HepG2 (cell line): Measurements from ENCODE around the gene CREBBP. TPM values are rescaled to one million over a fixed set of nuclear protein-coding genes. Genes with fewer than 3 reads are reported as not detected.
A peak's percentile ranks its signal among the peaks of the same experiment; 100 is the strongest.
"Not testable (repeated sequence)": the region's sequence is repeated elsewhere in the genome, so short reads cannot be mapped to it uniquely, and the experiment has no call there.

Source experiments
- ATAC-seq: fragments of 200-7000 bp; cut with Tn5 transposase; 3 replicates; pipeline ENCODE4 v1.9.1; 2020; ENCODE audit warnings: mild to moderate bottlenecking, moderate library complexity
- BruUV-seq: library from RNA; stranded (reverse); fragments of 400-500 nt; replicated peaks from 2 replicates; lab custom pipeline; 2021; lab: Mats Ljungman, UMichigan
- CTCF ChIA-PET: fragments of 300-600 bp; formaldehyde crosslinking; extraction: SDS; loops from one replicate; lab custom pipeline; 2021; ENCODE audit warnings: low total read pairs, inconsistent platforms, low intra/inter-chr PET ratio; lab: Yijun Ruan, JAX
- POLR2A ChIA-PET: fragments of 350-600 bp; sonication (Branson Sonifier 250); formaldehyde crosslinking; loops from one replicate; lab custom pipeline; 2020; ENCODE audit warnings: antibody characterized with exemption, inconsistent platforms; lab: Yijun Ruan, JAX
- DNase-seq: peaks from one replicate; pipeline ENCODE4 v3.0.0-alpha.2; 2015; ENCODE audit warnings: low spot score
- FAIRE-seq: peaks from 3 replicates; lab custom pipeline; 2011; peaks lifted over from hg19 to GRCh38; lab: Jason Lieb, UNC
- H2AFZ ChIP-seq: one replicate; pipeline ENCODE4 v1.6.1; 2011; ENCODE audit warnings: low read length, inconsistent platforms
- H3K27ac ChIP-seq: fragments of 300-600 bp; 3 replicates; pipeline ENCODE4 v1.8.0; 2011; ENCODE audit warnings: mixed run types, mild to moderate bottlenecking, mixed read lengths, low read length, inconsistent platforms; ENCODE audit not compliant: insufficient read depth; ENCODE audit errors: extremely low read length
- H3K27me3 ChIP-seq, 2 experiments: fragments of 200-600 bp in 1 of 2; 2 replicates in 1 of 2; 3 replicates in 1 of 2; pipeline versions ENCODE4 v1.6.0 to v1.8.0; 2011; ENCODE audit warnings: low read length in 2 of 2, mild to moderate bottlenecking in 2 of 2, moderate library complexity in 2 of 2, inconsistent platforms in 1 of 2; ENCODE audit not compliant: insufficient read depth in 2 of 2, control insufficient read depth in 1 of 2
- H3K36me3 ChIP-seq, 2 experiments: fragments of 200-600 bp in 1 of 2; replicated peaks in 1 of 2; 2 replicates in 1 of 2; 3 replicates in 1 of 2; pipeline versions ENCODE4 v1.5.1 to v1.8.0; 2011; ENCODE audit warnings: low read length in 2 of 2, inconsistent platforms in 1 of 2; ENCODE audit not compliant: insufficient read depth in 2 of 2, control insufficient read depth in 1 of 2
- H3K4me1 ChIP-seq: 2 replicates; pipeline ENCODE4 v1.5.1; 2012; ENCODE audit warnings: low read length, inconsistent platforms; ENCODE audit not compliant: insufficient read depth
- H3K4me2 ChIP-seq: 2 replicates; pipeline ENCODE4 v1.6.0; 2011; ENCODE audit warnings: low read depth, low read length, inconsistent platforms
- H3K4me3 ChIP-seq, 3 experiments: fragments of 200-600 bp in 1 of 3; sonication (generic), shearing (Covaris generic) in 1 of 3; replicated peaks in 1 of 3; 2 replicates each; pipeline ENCODE4 v1.5.1; 2011 to 2016; ENCODE audit warnings: low read length in 3 of 3, inconsistent platforms in 2 of 3, low read depth in 2 of 3, mild to moderate bottlenecking in 2 of 3, control low read depth in 1 of 3, mixed read lengths in 1 of 3; ENCODE audit not compliant: insufficient read depth in 1 of 3
- H3K79me2 ChIP-seq: one replicate; pipeline ENCODE4 v1.6.1; 2011; ENCODE audit warnings: low read length, inconsistent platforms; ENCODE audit not compliant: insufficient read depth
- H3K9ac ChIP-seq: 2 replicates; pipeline ENCODE4 v1.6.0; 2011; ENCODE audit warnings: mild to moderate bottlenecking, low read depth, low read length, inconsistent platforms; ENCODE audit not compliant: insufficient read depth
- H3K9me3 ChIP-seq: 2 replicates; pipeline ENCODE4 v1.5.1; 2012; ENCODE audit warnings: mild to moderate bottlenecking, low read length
- H4K20me1 ChIP-seq: 2 replicates; pipeline ENCODE4 v1.6.0; 2011; ENCODE audit warnings: inconsistent platforms, mild to moderate bottlenecking, low read length, moderate library complexity; ENCODE audit not compliant: insufficient read depth
- CEBPB ChIP-seq: IDR thresholded peaks from 2 replicates; pipeline ENCODE4 v1.6.1; 2011; ENCODE audit warnings: low read depth, low read length, improper control_type of control experiment, borderline replicate concordance
- HNRNPLL ChIP-seq: fragments of 200-400 bp; formaldehyde crosslinking; IDR thresholded peaks from 2 replicates; pipeline ENCODE4 v1.6.1; 2017; ENCODE audit warnings: mild to moderate bottlenecking, low read depth, low read length; ENCODE audit not compliant: poor library complexity, severe bottlenecking
- MXD4 ChIP-seq: IDR thresholded peaks from 2 replicates; pipeline ENCODE4 v1.6.1; 2016; ENCODE audit warnings: mild to moderate bottlenecking, missing biosample characterization, missing genetic modification reagents
- ZNF562 ChIP-seq: sonication (generic); formaldehyde crosslinking; IDR thresholded peaks from 2 replicates; pipeline ENCODE4 v1.8.0; 2022; ENCODE audit warnings: missing genetic modification reagents, borderline replicate concordance
- ZNF75D ChIP-seq: sonication (generic); formaldehyde crosslinking; IDR thresholded peaks from 2 replicates; pipeline ENCODE4 v1.8.1; 2023; ENCODE audit warnings: missing genetic modification reagents, mild to moderate bottlenecking, borderline replicate concordance
- ZNF768 ChIP-seq: sonication (generic); formaldehyde crosslinking; IDR thresholded peaks from 2 replicates; pipeline ENCODE4 v1.4.0; 2020; ENCODE audit warnings: missing genetic modification reagents
- WGBS: methylation state at CpG from one replicate; pipeline ENCODE4 v1.1.6; 2017; ENCODE audit warnings: low lambda C conversion rate; 5-methylcytosine and 5-hydroxymethylcytosine counted together
- in situ Hi-C: cut with HindIII; loops from 2 replicates; pipeline ENCODE4 v1.10.0; 2017; ENCODE audit warnings: low pct_unique_long_range_greater_than_20kb; ENCODE audit not compliant: extremely low pct_ligation_motif_present
- intact Hi-C: fragments of 100-400 bp; cut with micrococcal nuclease; formaldehyde crosslinking; loops from one replicate; pipeline ENCODE4 v1.10.0; 2022; ENCODE audit not compliant: unreplicated experiment
- polyA plus RNA-seq, 8 experiments: library from polyadenylated mRNA; depleted of rRNA in 3 of 8; stranded (reverse) in 7 of 8; unstranded in 1 of 8; fragments of >200 nt; fragmentation: Illumina TruSeq in 4 of 8; extraction: Trizol in 4 of 8; gene quantifications; 2 replicates each; pipeline versions ENCODE4 v1.2.1 to v1.2.3, GENCODE V29; 2011 to 2016; ENCODE audit warnings: low read depth in 4 of 8, missing spikeins in 1 of 8, mixed read lengths in 1 of 8; ENCODE audit not compliant: insufficient read depth in 1 of 8
- total RNA-seq, 5 experiments: library from RNA; depleted of rRNA; stranded (reverse); fragments of >200 nt; fragmentation: Illumina TruSeq; extraction: Trizol; gene quantifications; 2 replicates each; pipeline ENCODE4 v1.2.3, GENCODE V29; 2016; ENCODE audit warnings: low read depth in 1 of 5

Gene CREBBP
- total and polyA plus RNA-seq, 2 of the 13 experiments (the other 11 are each of a cell fraction or from before 2014, with no cell fraction given) = 5.3 to 10.4 TPM

DNA sequence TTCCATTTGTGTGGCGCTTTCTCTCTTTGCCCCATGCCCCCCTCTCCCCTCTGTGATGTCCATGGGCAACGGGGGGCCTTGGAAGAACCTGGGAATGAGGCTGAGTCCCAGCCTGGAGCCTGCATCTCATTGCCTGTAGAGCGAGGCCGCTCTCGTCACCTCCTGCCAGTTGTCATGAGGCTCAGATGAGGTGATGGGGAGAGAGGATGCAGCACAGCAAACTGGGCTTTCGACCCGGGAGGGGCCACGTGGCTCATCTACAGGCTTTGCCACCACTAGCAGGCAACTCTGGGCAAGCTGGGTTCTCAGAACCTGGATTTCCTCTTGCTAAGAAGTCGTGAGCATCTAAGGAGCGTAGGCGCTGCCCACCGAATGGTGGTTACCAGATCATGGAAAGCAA is 31.9 kb upstream of the CREBBP start:
- H4K20me1 ChIP-seq = no peaks in the 10 kb centered on the region
- TF ChIP-seq CEBPB = no peak
- no peak for TF ChIP-seq HNRNPLL
- no peak for TF ChIP-seq ZNF562 (CRISPR knock-in tag)
- TF ChIP-seq ZNF768 = peak; percentile 88
- TF ChIP-seq ZNF75D = no peak
- no peak for TF ChIP-seq MXD4 (CRISPR knock-in tag)
- in situ Hi-C loops (no loop called here), intact Hi-C loops (no loop called here)
- no TSS peak for BruUV-seq
- H2AFZ ChIP-seq = no peak overlapping the region
- no peak for DNase-seq
- H3K36me3 ChIP-seq = no peaks in the 10 kb centered on the region
- H3K4me3 ChIP-seq = no peak overlapping the region
- no peak for FAIRE-seq
- no peaks in the 10 kb centered on the region for H3K79me2 ChIP-seq
- ChIA-PET CTCF (no interaction called here), POLR2A (no interaction called here)
- H3K9me3 ChIP-seq = no peaks in the 10 kb centered on the region
- H3K27ac ChIP-seq = no peak overlapping the region
- no peak overlapping the region for H3K4me2 ChIP-seq
- peaks cover 3 to 13% of the 10 kb centered on the region in 2 experiments; a peak in 3 of 5 replicates for H3K27me3 ChIP-seq
- 100% methylated on average over 1 of the region's 12 CpGs for WGBS
- H3K4me1 ChIP-seq = peaks cover 7% of the 10 kb centered on the region; the same call in 1 of the 2 replicates
- H3K9ac ChIP-seq = no peak overlapping the region
- no peak for ATAC-seq

DNA sequence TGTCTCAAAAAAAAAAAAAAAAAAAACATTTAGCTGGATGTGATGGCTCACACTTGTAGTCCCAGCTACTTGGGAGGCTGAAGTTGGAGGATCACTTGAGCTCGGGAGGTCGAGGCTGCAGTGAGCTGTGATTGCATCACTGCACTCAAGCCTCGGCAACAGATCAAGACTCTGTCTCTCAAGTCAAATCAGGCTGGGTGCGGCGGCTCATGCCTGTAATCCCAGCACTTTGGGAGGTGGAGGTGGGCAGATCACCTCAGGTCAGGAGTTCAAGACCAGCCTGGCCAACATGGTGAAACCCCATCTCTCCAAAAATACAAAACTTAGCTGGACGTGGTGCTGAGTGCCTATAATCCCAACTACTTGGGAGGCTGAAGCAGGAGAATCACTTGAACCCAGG is 31.2 kb upstream of the CREBBP start:
- DNase-seq, H3K4me2 ChIP-seq, H3K27me3 ChIP-seq, H3K27ac ChIP-seq, H3K4me3 ChIP-seq, in situ Hi-C loops, H3K36me3 ChIP-seq, intact Hi-C loops, BruUV-seq, H3K9me3 ChIP-seq, H3K9ac ChIP-seq, ATAC-seq, CTCF ChIA-PET, POLR2A ChIA-PET, H4K20me1 ChIP-seq, H3K79me2 ChIP-seq, H3K4me1 ChIP-seq, H2AFZ ChIP-seq, FAIRE-seq: not testable (repeated sequence)
- 24% methylated on average over 5 of the region's 6 CpGs for WGBS
